ENCODE measurements around the gene COQ9.

DNA sequence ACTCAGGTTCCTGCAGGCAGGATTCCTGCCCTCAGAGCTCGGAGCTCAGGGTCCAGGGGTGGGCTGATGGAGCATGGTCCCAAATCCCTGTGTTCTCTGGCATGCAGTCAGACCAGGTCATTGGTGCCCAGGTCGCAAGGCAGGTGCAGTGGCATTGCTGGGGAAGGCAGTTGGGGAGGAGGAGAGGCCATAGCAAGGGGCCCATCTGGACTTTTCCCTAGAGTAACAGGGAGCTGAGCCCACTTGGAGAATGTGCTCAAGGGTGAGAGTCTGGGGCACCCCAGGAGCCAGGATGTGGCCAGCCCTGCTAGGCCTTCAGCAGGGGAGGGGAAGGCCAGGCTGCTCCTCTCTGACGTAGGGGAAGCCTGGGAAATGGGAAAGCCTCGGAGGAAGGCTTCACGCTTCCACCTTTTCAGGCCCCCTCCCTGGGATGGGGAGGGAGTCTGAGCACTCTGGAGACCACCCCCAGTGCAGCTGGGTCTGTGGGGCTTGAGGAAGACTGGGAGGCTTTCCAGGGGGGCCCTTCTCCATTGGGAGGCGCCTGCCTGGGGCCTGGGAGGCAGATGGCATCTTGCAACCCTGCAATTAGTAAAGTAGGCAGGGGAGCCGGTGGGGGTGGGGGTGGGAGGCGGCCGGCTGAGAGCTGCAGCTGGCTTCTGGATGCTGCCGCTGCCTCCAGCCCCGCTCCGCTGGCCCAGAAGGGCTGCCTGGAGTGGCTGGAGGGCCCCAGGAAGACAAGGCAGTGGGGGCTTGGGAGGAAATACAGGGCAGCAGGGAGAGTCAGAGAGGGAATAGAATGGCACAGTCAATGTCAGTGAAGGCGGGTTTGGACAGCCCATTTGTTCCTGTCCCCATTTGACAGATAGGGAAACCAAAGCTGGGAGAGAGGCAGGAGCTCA lies 60.1 kb downstream of the COQ9 start:
- TF ChIP-seq POLR2A (IDR thresholded peaks at IDR 0.05): no peak
- TF ChIP-seq, protein P1, sequence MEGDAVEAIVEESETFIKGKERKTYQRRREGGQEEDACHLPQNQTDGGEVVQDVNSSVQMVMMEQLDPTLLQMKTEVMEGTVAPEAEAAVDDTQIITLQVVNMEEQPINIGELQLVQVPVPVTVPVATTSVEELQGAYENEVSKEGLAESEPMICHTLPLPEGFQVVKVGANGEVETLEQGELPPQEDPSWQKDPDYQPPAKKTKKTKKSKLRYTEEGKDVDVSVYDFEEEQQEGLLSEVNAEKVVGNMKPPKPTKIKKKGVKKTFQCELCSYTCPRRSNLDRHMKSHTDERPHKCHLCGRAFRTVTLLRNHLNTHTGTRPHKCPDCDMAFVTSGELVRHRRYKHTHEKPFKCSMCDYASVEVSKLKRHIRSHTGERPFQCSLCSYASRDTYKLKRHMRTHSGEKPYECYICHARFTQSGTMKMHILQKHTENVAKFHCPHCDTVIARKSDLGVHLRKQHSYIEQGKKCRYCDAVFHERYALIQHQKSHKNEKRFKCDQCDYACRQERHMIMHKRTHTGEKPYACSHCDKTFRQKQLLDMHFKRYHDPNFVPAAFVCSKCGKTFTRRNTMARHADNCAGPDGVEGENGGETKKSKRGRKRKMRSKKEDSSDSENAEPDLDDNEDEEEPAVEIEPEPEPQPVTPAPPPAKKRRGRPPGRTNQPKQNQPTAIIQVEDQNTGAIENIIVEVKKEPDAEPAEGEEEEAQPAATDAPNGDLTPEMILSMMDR (IDR thresholded peaks at IDR 0.05): no peak

Measured in tibial nerve (tissue), 3 donors.